Right lobe of liver (tissue), 4 donors: Measurements from ENCODE around the gene LPAR2.
"Not testable (repeated sequence)": the region's sequence is repeated elsewhere in the genome, so short reads cannot be mapped to it uniquely, and the experiment has no call there.

ENCODE experiments used
- CTCF ChIP-seq, 4 donors: fragments of 200-600 bp in 3 of 4; fragments of 450-650 bp in 1 of 4; IDR thresholded peaks; one replicate each; pipeline versions ENCODE4 v1.5.1 to v1.8.0; 2016 to 2022; ENCODE audit warnings: antibody characterized with exemption in 4 of 4, mild to moderate bottlenecking in 2 of 4
- POLR2A ChIP-seq: fragments of 450-650 bp; IDR thresholded peaks from one replicate; pipeline ENCODE4 v1.6.1; 2017; ENCODE audit warnings: antibody characterized with exemption, mild to moderate bottlenecking
- donor health status: DM: no; HTN: no; CAD: no.
- donor health status: DM: no; HTN: no; CAD: no.
- donor health status: DM: no; HTN: yes; CAD: no.

- not testable (repeated sequence) for TF ChIP-seq CTCF (IDR thresholded peaks at IDR 0.05); POLR2A
Observed at GRCh38 chr19:19665420-19665948, 37.5 kb upstream of the LPAR2 start.
